H1 (cell line): ENCODE measurements around the gene GSE1. TPM values are rescaled to one million over a fixed set of nuclear protein-coding genes. Genes with fewer than 3 reads are reported as not detected.

Experiments
- EZH2 ChIP-seq: fragments of 200-600 bp; sonication (generic); IDR thresholded peaks from 2 replicates; pipeline ENCODE4 v1.7.1; 2012; ENCODE audit warnings: low read depth, mild to moderate bottlenecking, moderate library complexity, low read length, inconsistent platforms; ENCODE audit not compliant: severe bottlenecking
- polyA plus RNA-seq, 7 experiments: library from polyadenylated mRNA; depleted of rRNA in 3 of 7; stranded (reverse) in 5 of 7; unstranded in 2 of 7; fragments of >200 nt in 5 of 7; fragments of 200-250 nt in 2 of 7; gene quantifications; 1 replicate in 5 of 7; 2 replicates in 1 of 7; 4 replicates in 1 of 7; pipeline versions ENCODE4 v1.2.1 to v1.2.3, GENCODE V29; 2011 to 2013; ENCODE audit warnings: missing spikeins in 2 of 7, mixed read lengths in 2 of 7
- total RNA-seq: library from RNA; stranded (reverse); fragmentation: NEBNext Ultra II Directional; extraction: Animal tissue kit (Norgen Biotek cat#: 25700); gene quantifications from 2 replicates; pipeline ENCODE4 v1.2.1, GENCODE V29; 2021

GSE1 gene
- total and polyA plus RNA-seq, 2 of the 8 experiments (the other 6 are each of a cell fraction or from before 2014, with no cell fraction given) = 26.0 to 65.6 TPM

DNA sequence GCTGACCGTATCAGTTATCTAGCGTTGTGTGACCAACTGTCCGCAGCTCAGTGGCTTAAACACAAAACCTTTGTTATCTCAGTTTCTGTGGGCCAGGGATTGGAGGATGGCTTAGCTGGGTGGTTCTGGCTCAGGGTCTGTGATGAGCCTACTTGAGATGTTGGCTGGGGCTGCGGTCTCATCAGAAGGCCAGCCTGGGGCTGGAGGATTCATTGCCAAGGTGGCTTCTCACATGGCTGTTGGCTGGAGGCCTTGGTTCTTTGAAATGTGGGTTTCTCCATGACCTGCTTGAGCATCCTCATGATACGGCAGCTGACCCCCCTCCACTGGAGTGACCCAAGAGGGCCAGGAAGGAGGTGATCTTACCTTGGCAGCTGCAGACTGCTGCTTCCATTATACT lies 16.7 kb downstream of the GSE1 start (continued):
- no peak for TF ChIP-seq EZH2
